Left ventricle myocardium inferior (tissue), 1 donor: ENCODE measurements around the gene MAPK6. TPM values are rescaled to one million over a fixed set of nuclear protein-coding genes. Genes with fewer than 3 reads are reported as not detected.

Experiments
- DNase-seq: peaks from one replicate; pipeline ENCODE4 v3.0.0-alpha.2; 2020
- H3K27ac ChIP-seq: fragments of 200-600 bp; replicated peaks from 2 replicates; pipeline ENCODE4 v1.8.0; 2021
- H3K27me3 ChIP-seq: fragments of 200-600 bp; 2 replicates; pipeline ENCODE4 v1.8.0; 2021; ENCODE audit warnings: low read depth
- H3K36me3 ChIP-seq: fragments of 200-600 bp; 2 replicates; pipeline ENCODE4 v1.8.0; 2021
- H3K4me1 ChIP-seq: fragments of 200-600 bp; 2 replicates; pipeline ENCODE4 v1.8.0; 2021
- H3K4me3 ChIP-seq: fragments of 200-600 bp; 2 replicates; pipeline ENCODE4 v1.8.0; 2021; ENCODE audit warnings: mild to moderate bottlenecking, moderate library complexity
- H3K9me3 ChIP-seq: fragments of 200-600 bp; replicated peaks from 2 replicates; pipeline ENCODE4 v1.8.0; 2021
- CTCF ChIP-seq: fragments of 200-600 bp; IDR thresholded peaks from 2 replicates; pipeline ENCODE4 v1.8.0; 2021; ENCODE audit warnings: antibody characterized with exemption, mild to moderate bottlenecking, borderline replicate concordance
- intact Hi-C: fragments of 100-400 bp; cut with micrococcal nuclease; formaldehyde crosslinking; loops from one replicate; pipeline ENCODE4 v1.11.0; 2022
- total RNA-seq: library from RNA; stranded (reverse); fragmentation: NEBNext Ultra II Directional; extraction: Animal tissue kit (Norgen Biotek cat#: 25700); gene quantifications from one replicate; pipeline ENCODE4 v1.2.1, GENCODE V29; 2021
- donor health status: DM: no; HTN: yes; CAD: no; lungs with severe emphysema.

The MAPK6 gene
- total RNA-seq, 1 donor from 2014 or later: 19.2 TPM

- peak; percentile 84 for DNase-seq
- intact Hi-C loops: no loop called here
- Histone ChIP-seq H3K4me3 (peak overlapping the region; percentile 75), H3K27me3 (no peaks in the 10 kb centered on the region), H3K9me3 (no peaks in the 10 kb centered on the region), H3K36me3 (no peaks in the 10 kb centered on the region), H3K4me1 (peaks cover 45% of the 10 kb centered on the region), H3K27ac (peak overlapping the region; percentile 95)
- TF ChIP-seq CTCF: no peak
Observed at GRCh38 chr15:52019394-52020220, 588 bp downstream of the MAPK6 start.

- H3K9me3 ChIP-seq: no peaks in the 10 kb centered on the region
- no peak for DNase-seq
- no peaks in the 10 kb centered on the region for H3K27me3 ChIP-seq
- peak overlapping the region; percentile 95 for H3K27ac ChIP-seq
- H3K4me3 ChIP-seq: peak overlapping the region; percentile 75
- no peaks in the 10 kb centered on the region for H3K36me3 ChIP-seq
- no peak for TF ChIP-seq CTCF
- intact Hi-C loops: no loop called here
- peaks cover 45% of the 10 kb centered on the region for H3K4me1 ChIP-seq
Observed at GRCh38 chr15:52020221-52021085, 1.4 kb downstream of the MAPK6 start.

- H3K36me3 ChIP-seq: no peaks in the 10 kb centered on the region
- H3K9me3 ChIP-seq: no peaks in the 10 kb centered on the region
- intact Hi-C loops: no loop called here
- TF ChIP-seq CTCF: peak; percentile 9
- no peak for DNase-seq
- H3K4me3 ChIP-seq: peak overlapping the region; percentile 75
- H3K4me1 ChIP-seq: peaks cover 45% of the 10 kb centered on the region
- peak overlapping the region; percentile 95 for H3K27ac ChIP-seq
- H3K27me3 ChIP-seq: no peaks in the 10 kb centered on the region
Observed at GRCh38 chr15:52021128-52021671, 2.2 kb downstream of the MAPK6 start.

- TF ChIP-seq CTCF: no peak
- Histone ChIP-seq H3K36me3 (no peaks in the 10 kb centered on the region), H3K27ac (peak overlapping the region; percentile 95), H3K27me3 (no peaks in the 10 kb centered on the region), H3K4me1 (peaks cover 45% of the 10 kb centered on the region), H3K4me3 (no peak overlapping the region), H3K9me3 (no peaks in the 10 kb centered on the region)
- intact Hi-C loops: loop anchor here (2.0 kb wide), 1 partner anchor 25 kb away; no protein-coding TSS in a partner anchor
- no peak for DNase-seq
Observed at GRCh38 chr15:52021892-52022540, 3.0 kb downstream of the MAPK6 start.
